ENCODE measurements around the gene SHROOM3.

SHROOM3 gene

DNA sequence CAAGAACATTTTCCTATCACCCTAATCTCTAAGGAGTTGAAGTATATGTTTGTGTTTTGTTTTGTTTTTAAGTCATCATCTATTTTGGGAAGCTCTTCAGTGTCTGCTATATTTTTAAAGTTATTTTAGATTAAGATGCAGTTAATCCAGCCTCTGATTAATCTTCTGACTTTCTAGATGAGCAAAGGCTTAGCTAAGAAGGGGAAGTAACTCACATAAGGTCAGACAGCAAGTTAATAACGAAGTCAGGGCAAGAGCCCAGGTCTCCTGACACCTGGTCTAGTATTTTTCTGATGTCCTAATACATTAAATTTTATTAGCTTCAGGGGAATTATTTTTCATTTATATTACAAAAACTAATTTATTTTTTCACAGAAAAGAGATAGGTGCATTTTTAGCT, 294.4 kb downstream of the SHROOM3 start:
- no peak for DNase-seq

- DNase-seq: no peak
These were observed 295.0 kb downstream of the SHROOM3 start for GRCh38 chr4:76729980-76730379.

- no peak for DNase-seq
These were observed 297.2 kb downstream of the SHROOM3 start for GRCh38 chr4:76732246-76732645.

GRCh38 chr4:76733068-76733771, 298.2 kb downstream of the SHROOM3 start:
- DNase-seq: no peak

DNA sequence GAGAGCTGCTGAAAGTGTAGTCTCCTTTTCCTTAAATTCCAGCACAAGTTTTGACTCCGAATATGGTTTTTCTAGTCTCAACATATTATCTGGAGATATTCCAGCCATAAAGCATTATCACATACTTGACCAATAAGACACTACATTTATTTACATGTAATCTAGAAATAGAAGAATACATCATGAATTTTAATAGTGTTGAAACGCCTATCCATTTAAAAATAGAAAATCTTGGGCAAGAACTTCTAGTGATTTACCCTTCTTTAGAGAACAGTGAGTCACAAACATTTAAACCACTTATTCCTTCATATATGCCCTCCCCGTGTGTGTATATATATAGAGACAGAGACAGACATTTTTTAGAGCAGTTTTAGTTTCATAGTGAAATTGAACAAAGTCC, 301.4 kb downstream of the SHROOM3 start:
- no peak for DNase-seq

GRCh38 chr4:76737180-76737579, 302.2 kb downstream of the SHROOM3 start:
- no peak for DNase-seq

- no peak for DNase-seq
These were observed 302.7 kb downstream of the SHROOM3 start for GRCh38 chr4:76737771-76738085.

DNA sequence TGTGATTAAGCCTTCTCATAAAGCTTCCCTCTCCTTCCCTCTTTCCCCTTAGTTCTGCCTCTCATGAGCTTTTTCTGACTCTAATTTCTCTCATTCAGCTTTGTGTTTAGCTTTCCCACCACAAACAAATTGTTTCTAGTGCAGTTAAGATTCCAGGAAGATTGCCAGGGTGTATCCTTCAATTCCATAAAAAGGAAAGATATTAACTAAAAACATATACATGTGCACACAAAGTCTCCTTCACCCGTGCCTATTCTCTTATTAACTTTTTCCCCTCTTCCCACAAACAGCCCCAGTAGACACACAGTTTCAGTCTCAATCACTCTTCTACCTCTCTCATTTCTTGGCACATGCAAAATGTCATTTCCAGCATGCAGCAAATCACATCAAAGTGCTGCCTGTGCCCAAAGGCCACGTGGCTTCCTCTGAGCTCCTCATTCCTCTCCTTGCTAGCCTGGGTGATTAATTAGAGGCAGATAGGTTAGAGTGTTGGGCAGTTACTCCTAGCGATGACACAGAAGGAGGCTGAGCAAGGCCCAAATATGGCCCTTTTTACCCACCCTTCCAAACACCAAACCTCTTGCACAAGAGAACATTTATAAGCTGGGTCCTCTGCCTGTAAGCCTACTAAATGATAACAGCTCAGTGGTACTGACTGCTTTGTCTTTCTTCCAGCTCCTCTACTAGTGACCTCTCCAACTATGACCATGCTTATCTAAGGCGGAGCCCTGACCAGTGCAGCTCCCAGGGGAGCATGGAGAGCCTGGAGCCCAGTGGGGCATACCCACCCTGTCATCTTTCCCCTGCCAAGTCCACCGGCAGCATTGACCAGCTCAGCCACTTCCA, 303.3 kb downstream of the SHROOM3 start:
- DNase-seq: no peak

DNA sequence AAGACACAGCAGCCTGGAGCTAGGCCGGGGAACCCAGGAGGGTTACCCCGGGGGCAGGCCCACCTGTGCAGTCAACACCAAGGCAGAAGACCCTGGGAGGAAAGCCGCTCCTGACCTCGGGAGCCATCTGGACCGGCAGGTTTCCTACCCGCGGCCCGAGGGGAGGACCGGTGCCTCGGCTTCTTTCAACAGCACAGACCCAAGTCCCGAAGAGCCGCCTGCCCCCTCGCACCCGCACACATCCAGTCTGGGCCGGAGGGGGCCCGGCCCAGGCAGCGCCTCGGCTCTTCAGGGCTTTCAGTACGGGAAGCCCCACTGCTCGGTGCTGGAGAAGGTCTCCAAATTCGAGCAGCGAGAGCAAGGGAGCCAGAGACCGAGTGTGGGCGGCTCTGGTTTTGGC, 305.2 kb downstream of the SHROOM3 start:
- DNase-seq: no peak

DNA sequence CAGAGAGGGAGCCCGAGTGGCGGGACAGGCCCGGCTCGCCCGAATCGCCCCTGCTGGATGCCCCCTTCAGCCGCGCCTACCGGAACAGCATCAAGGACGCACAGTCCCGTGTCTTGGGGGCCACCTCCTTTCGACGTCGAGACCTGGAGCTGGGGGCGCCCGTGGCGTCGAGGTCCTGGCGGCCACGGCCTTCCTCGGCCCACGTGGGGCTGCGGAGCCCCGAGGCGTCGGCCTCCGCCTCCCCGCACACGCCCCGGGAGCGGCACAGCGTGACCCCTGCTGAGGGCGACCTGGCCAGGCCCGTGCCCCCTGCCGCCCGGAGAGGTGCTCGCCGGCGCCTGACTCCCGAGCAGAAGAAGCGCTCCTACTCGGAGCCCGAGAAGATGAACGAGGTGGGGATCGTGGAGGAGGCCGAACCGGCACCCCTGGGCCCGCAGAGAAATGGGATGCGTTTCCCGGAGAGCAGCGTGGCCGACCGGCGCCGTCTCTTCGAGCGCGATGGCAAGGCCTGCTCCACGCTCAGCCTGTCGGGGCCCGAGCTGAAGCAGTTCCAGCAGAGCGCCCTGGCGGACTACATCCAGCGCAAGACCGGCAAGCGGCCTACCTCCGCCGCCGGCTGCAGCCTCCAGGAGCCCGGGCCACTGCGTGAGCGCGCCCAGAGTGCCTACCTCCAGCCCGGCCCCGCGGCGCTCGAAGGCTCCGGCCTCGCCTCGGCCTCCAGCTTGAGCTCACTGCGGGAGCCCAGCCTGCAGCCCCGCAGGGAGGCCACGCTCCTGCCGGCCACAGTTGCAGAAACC, 306.0 kb downstream of the SHROOM3 start:
- DNase-seq: no peak

GRCh38 chr4:76741663-76742020, 306.6 kb downstream of the SHROOM3 start:
- DNase-seq: no peak

DNA sequence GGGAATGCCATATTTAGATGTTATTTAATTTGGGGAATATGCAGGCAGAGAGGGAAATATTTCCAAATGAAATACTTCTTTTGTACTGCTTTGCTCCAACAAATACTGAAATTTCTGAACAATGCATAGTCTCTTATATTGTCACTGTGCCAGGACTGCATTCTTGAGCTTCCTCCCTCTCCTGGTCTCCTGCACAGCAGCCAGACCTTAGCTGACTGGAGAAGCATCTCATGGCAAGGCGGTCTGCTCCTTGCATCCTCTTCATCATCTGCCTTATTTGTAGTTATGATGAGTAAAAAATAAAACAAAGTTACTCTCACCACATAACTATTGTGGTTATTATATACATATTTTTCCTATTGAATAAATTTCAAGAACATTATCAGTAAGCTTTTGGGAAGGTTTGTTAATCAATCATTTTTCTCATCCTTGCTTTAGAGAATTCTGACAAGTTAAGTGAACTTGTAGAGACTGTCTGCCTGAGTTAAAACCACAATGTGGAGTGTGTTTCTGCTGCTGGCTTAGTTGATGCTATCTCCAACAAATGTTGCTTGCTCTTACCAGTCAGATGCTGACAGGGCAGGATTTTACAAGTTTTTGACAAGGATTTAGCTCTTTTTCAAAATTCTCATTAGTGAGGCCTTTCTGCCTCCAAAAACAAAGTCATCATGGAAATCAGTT, 309.4 kb downstream of the SHROOM3 start:
- no peak for DNase-seq

- no peak for DNase-seq
These were observed 310.2 kb downstream of the SHROOM3 start for GRCh38 chr4:76745240-76745639.

GRCh38 chr4:76747563-76747962, 312.5 kb downstream of the SHROOM3 start:
- no peak for DNase-seq

DNA sequence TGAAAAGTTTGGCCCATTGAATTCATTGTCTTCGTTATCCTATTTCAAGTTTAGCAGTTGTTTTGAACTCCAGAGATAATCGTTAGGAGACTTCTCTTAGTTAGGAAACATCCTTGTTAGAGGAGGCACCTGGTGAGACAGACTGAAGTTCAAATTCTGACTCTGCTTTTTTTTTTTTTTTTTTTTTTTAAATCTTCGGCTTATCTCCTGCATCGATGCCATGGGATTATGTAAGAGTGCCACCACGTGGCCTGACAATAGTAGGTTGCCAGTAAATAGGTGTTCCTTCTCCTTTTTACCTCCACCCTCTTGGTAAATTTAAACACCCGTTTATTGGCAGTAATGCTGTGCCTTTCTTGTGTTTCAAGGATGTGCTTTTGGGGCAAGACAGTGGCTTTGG, 313.6 kb downstream of the SHROOM3 start:
- DNase-seq: no peak

- DNase-seq: no peak
These were observed 314.3 kb downstream of the SHROOM3 start for GRCh38 chr4:76749355-76749754.

DNA sequence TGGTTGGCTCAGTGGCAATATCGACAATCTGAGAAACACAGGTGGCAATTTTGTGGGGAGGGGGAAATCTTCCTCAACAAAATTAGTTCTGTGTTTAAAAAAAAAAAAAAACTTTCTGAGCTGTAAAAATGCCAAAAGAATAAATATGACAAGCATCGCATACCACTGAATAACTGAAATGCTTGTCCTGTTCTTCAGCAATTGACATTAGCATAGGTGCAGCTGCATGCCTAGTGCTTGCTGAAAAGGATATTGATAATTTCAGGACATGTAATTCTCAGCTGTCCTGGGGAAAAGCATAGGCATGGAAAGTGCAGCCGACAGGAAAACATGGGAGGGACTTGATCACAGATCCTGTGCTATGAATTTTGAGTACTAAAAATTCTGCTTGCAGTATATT, 315.7 kb downstream of the SHROOM3 start:
- no peak for DNase-seq

DNA sequence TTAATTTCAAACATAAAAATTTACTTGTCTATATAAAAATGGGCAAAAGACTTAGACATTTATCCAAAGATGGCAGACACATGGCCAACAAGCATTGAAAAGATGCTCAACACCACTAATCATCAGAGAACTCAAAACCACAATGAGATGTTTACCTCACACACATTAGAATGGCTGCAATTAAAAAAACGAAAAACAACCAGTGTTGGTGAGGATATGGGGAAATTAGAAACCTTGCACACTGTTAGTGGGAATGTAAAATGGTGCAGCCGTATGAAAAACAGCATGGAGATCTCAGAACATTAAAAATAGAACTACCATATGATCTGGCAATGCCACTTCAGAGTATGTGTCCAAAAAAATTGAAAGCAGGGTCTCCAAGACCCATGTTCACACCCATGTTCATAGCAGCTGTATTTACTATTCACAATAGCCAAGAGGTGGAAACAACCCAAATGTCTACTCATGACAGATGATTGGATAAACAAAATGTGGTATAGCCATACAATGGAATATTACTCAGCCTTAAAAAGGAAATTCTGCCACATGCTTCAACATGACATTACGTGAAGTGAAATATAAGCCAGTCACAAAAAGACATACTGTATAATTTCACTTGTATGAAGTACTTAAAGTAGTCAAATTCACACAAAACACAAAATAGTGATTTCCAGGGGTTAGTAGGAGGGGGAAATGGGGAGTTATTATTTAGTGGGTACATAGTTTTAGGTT, 316.7 kb downstream of the SHROOM3 start:
- DNase-seq: no peak

DNA sequence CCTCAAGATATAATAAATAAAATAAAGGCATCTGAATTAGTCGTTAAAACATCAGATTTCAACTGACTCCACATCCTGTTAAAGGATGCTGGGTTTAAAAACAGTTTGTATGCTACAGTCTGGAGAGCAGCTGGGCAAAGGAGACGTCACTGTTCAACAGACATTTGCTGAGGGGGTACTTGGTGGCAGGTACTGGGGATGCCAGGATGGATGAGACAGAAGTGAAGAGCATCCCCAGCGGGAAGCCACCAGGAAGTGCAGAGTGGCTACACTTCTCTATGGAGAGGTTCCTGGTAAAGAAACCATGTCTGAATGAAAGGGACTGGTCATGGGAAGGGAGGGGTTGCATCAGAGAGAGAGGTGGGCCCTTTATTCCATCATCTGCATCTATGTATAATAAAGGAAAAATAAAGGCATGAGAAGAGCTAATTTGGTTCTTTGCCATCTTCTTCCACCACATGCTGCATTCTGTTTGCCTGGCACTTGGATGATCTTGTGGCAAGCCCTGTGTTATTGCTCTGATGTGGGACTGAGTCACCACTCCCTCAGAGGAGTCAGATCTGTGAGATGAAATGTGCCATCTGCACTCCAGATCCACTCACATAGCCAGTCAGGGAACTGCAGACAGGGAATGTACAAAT, 318.0 kb downstream of the SHROOM3 start:
- DNase-seq: no peak

DNA sequence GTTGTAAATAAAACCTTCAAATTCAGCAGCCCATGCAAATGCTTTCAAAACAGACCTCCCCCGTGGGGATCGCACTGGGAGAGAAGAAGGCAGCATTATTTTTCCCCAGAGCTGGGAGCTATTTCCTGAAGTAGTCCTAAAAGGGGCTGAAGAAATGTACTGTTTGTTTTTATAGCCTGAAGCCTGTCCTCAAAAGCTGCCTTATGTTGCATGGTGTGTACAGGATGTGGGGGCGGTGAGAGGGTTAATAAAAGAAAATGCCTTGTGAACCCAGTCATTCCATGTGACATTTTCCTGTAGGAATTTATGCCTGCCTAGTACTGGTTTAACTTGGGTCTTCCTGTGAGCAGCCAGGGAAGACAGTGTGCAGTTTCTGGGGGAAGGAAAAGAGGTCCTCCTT, 318.8 kb downstream of the SHROOM3 start:
- no peak for DNase-seq

DNA sequence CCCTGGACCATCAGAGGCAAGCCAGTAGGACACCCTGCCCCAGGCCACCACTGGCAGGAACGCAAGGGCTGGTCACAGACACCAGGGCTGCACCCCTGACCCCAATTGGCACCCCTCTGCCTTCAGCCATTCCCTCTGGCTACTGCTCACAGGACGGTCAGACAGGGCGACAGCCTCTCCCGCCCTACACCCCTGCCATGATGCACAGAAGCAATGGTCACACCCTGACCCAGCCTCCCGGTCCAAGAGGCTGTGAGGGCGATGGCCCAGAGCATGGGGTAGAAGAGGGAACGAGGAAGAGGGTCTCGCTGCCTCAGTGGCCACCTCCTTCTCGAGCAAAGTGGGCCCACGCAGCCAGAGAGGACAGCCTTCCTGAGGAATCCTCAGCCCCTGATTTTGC, 319.4 kb downstream of the SHROOM3 start:
- no peak for DNase-seq

DNA sequence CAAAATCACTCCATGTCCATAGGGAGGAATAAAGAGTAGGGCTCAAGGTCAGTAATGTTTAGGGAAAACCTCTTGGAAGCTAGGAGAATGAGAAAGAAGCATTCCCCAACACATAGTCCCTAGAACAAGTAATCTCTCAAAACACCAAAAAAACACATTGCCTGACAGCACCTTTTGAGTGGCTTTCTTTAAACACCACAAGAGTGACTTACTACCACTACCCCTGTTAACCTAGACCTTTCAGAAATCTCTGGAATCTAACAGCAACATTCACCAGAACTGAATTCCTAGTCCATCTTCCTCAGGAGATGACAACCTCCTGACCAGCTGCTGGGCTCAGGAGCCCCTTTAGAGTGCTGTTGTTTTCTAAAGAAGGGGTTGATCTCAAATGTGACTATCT, 320.7 kb downstream of the SHROOM3 start:
- DNase-seq: no peak

All from effector CD8-positive, alpha-beta T cell (primary cell).